GM19452 (cell line): ENCODE results near the gene NKD1.

Experiments
- ATAC-seq: cut with Tn5 transposase; IDR thresholded peaks from one replicate; pipeline ENCODE4 v1.9.1; 2021; ENCODE audit not compliant: unreplicated experiment

NKD1 gene

DNA sequence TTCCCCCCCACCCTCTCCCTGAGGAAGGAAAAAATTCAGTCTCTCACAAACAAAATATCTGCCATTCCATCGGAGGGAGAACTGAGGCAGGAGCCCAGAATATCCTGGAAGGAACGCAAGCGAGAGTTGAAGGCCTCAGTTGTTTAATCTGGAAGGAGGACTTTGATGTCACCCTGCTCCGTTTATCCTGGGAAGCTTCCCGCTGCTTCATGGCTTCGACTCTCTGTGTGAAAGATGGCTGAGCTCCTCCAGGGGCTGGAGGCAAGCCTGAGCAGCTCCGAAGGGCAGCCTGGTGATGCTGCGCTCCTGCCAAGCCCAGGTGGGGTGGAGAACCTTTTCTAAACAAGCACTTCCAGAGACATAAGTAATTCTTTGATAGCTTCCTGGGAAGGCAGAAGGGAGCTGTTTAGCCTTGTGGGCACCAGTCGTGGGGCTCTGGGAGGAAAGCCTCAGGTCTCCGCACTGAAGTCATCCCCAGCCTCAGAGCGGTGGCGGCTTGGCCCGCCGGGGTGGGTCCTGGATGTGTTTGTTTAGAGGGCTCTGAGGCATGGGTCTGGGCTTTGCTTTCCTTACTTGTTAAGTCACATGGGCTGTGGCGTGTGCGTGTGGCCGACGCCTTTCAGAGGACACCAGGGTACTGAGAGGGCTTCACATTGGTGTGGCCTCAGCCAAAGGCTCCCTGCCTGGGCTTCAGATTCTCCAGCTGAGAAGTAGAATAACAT, 7.9 kb downstream of the NKD1 start:
- ATAC-seq, result no peak

DNA sequence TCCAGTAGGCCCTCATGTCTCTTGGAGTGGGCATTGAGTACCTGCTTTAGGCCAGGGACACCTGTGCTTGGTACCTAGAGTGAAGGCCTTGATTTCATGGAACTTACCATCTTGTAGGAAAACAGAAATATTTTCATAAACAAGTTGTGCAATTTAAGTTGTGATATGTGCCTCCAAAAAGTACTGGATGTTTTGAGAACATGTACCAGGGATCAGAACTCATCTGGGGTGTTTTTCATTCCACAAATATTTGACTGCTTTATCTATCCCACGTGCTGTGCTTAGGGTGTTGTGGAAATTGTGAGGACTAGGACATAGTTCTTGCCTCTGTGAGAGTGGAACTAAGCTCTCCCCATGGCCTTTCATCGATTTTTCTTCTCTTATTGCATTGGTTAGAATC, 8.8 kb downstream of the NKD1 start:
- ATAC-seq, result no peak

DNA sequence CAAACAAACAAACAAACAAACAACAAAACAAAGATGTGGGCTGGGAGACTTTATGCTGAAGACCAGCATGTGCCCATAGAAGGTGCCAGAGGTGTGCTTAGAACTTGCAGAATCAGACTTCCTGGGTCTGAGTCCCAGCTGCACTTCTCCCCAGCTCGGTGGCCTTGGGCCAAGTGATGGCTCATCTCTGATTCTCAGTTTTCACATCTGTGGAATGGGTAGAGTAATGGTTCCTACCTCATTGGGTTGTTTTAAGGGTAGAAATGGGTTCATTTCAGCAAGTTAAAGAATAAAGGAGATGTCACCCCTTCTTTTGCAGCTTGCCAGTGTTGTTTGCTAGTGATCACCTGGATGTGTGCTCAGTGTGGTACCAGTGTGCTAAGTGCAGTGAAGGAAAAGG, 10.7 kb downstream of the NKD1 start:
- no peak for ATAC-seq

DNA sequence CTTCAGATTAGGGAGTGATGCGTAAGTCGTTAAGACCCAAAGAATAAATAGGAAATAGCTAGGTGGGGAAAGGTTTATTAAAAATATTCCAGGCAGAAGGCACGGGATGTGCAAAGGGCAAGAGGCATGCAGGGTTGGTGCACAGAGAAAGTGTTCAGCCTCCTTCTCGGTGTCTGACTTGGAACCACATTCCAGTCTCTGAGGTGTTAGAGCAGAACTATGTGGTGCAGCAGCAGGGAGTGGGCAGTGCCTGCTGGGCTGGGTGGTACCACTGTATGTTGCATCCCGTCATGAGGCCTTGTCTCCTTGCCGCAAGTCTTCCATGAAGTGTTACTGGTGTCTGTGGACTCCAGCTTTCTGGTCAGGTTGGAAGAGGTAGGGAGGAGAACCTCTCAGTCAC, 11.1 kb downstream of the NKD1 start:
- ATAC-seq, result no peak

DNA sequence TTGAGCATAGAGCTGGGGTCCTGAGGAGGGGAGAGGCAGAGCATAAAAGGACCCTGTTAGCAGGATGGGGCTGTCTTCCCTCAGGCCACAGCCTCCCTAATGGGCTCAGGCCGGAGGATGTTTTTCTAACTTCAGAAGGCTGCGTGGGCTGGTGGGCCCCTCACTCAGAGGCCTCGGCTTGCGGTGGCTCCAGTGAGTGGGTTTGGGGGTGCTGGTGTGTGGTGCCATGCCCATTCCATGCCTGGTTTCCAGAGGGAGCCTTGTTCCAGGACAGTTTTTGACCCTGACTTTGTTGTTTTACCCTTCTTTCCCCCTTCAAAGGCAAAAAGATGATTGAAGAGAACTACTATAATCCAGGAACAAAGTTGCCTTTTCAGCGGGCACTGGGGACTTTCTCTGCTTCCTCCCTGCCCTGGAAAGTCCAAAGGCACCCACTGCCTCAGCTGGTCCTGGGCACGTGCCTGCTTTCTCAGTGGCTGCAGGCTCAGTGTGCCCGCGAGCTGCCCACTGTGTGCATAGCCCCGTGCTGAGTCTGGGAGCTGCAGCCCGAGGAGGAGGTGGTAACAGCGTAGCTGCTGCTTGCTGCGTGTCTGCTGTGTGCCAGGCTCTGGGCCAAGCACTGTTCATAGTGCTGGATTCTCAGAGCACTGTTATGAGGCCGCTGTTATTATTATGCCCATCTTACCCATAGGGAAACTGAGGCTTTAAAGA, 11.8 kb downstream of the NKD1 start:
- ATAC-seq, result no peak

DNA sequence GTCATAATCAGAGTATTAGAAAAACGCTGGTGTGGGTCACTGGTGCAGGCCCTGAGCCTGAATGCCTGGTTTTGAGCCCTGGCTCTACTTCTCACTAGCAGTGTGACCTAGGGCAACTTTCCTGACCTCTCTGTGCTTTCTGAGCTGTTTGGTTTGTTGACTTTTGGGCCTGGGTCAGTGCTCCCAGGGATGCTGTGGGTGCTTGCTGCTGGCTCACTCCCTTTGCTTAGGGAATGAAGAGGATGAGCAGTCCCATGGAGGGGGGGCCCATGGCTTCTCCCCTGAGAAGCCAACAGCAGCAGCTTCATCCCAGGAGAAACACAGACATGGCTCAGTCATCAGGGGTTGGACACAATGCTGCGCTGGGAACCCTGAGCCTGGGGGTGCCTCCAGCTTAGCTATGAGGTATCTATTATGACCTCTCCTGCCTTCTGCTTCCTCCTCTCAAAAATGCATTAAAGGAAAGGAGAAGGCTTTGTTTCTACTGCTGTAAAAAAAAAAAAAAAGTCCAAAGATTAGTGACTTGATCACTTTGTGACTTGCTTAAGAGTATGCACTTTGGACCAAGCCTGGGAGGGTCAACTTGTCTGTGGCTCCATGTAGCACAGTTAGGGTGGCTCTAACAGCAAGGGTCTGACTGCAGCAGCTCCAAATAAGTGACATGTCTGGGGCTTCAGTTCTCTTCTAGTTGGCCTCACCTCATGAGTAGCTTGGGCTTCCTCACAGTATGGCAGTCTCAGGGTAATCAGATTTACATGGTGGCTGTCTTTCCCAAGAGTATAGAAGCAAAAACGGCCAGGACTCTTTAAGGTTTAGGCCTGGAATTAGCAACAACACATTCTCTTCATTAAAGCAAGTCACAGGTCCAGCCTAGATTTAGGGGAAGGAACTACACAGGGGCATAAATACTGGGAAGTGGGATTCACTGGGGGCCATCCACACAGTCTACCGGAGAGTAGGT, 13.0 kb downstream of the NKD1 start:
- no peak for ATAC-seq

DNA sequence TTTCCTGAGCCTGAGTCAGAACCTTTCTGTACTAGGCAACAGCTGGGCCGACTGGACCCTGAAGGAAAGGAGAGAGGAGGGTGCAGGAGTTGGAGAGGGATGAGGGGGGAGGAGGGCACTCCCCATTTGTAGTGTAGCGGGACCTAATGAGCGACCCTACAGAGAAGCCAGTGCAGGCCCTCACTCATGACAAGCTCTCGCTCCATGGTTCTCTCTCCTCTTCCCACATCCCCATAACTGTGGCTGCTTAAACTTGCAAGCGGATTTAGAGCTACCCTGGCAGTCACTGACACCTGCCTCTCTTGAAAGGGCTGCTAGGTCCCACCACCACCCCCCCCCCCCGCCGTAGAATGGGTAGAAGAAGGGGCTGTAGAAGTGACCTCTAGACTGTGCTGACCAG, 14.5 kb downstream of the NKD1 start:
- no peak for ATAC-seq

DNA sequence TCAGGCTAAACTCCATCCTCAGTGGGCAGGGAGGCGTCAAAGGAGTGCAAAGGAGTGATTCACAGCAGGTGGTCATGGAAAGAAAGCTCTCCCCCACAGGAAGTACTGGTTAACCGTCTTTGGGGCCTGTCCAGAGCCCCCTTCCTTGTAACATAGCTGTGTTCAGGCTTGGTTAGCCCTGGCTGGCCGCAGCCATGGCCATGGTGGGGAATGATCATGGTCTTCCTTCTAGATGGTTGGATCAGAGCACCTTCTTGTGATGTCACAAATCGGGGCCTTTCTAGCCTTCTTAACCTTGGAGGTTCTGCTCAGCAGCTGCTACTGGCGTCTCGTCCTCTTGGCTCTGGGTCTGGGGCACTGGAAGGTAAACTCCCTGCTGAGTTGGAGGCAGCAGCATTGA, 15.8 kb downstream of the NKD1 start:
- no peak for ATAC-seq

DNA sequence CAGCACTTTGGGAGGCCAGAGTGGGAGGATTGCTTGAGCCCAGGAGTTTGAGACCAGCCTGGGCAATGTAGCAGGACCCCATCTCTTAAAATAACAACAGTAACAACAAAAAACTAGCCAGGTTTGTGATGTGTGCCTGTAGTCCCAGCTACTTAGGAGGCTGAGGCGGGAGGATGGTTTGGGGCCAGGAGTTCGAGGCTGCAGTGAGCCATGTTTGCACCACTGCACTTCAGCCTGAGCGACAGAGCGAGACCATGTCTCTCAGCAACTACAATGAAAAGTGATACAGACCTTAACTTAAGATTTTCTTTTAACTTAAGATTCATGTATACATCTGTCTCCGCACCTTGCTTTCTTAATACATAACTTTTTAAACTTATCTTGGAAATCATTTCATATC, 17.2 kb downstream of the NKD1 start:
- no peak for ATAC-seq

DNA sequence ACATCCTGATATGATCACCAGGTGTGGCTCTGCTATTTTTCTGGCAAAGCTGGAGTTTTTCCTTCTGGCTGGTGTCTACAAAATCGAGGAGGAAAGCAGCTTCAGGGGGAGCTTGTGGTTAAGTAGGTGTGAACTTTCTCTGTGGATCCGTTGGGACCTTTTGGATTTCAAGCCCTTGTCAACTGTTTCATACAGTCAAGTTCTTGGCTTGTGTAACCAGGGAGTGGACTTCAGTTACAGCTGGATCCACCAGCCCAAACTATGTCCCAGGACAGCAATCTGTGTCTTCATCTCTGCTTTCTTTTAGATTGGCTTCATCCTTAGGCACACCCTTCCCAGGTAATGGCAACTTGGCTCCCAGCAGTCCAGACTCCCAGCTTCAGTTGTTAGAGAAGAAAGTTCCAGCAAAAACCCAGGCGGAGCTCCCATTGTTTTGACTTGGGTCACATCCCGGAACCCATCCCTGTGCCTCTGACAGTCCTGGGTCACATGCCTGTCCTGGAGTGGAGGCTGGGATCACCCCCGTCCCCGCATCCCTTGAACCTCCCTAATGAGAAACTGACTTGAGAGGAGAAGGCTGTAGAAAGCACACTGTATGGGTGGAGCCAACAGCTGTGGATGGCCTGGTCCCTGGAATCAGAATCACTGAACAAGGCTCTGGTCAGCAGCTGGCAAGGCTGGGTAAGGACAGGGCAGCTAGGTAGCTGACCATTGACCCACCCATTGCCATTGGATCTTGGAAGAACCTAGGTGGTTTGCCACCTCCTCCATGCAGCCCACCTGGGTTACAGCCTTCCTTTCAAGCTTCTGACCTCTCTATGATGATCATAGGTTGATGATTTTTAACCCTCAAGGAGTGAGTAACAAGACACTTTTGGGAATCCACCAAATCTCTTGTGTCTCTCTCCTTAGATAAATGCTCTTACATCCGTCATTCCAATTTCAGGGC, 18.1 kb downstream of the NKD1 start:
- ATAC-seq, result no peak

DNA sequence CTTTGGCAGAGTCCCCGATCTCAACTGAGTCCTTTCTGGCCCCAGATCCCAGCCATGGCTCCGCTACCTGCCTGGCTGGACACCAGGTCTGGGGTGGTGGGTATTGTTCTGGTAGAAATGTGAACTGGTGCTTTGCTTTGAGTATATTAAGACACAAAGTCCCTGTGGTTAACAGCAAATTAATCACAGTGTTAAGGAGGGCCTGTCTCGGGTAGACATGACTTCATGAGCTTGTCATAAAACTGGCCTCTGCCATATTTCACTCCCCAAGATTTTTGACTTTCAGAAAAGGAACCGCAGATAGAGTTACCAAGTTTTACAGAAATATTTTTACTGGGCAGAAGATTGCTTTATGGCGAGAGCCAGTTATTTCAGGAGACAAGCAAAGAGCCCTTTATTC, 19.5 kb downstream of the NKD1 start:
- no peak for ATAC-seq

DNA sequence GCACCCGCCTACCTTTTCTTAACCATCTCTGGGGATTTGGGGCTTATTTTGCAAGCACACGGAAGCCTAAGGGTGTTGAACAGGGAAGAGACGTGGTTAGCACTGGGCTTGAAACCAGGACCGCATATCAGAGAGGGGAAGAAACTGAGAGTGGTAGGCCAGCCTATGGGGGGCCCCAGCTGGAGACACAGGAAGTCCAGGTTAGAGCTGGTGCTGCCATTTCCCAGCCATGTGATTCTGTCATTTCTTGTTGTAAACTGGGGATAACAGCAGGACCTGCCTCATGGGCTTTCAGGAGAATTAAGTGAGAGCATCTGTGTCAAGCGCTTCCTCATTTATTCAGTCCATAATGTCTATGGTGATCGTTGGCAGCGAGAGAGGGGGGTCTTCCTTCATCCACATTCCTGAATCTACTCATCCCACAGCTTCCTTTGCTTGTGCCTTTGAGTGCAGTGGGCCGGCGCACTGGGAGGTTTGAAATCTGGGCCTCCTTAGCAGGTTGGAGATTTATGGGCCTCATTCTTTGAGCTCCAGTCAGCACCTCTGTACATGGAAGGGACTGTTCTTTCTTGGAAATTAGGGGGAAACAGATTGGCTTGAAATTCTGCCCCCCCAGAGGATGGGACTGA, 20.1 kb downstream of the NKD1 start:
- no peak for ATAC-seq

DNA sequence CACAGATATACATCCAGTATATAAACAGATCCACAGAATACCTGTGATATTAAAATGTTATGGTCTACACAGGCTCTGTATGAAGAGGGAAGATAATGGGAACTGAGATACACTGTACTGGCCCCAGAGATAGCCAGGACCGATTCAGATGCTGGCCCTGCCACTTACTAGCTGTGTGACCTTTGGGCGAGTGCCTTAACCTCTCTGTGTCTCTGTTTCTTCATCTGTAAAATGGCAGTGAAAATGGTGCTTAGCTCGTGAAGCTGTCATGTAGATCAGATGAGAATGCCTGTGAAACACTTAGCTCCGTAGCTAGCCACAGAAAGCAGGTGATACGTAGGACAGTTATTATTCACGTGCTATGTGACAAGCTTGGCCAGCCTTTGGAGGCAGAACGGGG, 22.2 kb downstream of the NKD1 start:
- no peak for ATAC-seq

DNA sequence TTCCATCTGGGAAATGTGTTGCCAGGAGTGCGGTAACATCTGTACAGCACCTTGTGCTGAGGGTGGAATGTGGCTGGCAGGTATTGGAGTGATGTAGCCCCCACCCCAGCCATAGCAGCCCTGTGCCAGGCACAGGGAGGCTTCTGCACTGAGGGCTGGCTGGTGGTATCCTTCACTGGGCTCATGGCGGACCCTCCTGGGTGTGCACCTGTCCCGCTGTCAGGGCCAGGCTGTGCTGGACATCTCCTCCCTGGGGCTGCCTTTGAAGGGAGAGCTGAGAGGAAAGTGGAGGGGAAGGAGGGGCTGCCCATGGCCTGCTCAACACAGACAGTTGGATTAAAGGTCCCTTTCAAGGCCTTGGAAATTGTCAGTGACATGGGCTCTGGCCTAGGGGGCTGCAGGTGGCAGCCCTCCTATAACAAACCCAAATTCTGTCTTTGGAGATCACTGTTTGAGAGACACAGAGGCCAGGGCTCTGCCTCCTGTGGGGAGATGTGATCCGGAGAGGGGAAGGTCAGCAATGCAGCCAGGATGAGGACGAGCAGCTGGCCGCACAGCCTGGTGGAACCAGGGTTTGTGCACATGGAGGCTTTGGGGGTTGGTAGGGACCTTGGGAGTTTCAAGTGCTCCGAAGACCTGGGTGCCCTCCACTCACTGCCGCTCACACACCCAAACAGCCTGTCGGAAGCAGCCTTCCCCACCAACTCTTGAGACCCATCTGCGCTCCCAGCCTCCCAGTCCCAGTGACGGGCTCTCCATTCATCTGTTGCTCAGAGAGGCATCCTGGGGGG, 22.8 kb downstream of the NKD1 start:
- ATAC-seq, result no peak

DNA sequence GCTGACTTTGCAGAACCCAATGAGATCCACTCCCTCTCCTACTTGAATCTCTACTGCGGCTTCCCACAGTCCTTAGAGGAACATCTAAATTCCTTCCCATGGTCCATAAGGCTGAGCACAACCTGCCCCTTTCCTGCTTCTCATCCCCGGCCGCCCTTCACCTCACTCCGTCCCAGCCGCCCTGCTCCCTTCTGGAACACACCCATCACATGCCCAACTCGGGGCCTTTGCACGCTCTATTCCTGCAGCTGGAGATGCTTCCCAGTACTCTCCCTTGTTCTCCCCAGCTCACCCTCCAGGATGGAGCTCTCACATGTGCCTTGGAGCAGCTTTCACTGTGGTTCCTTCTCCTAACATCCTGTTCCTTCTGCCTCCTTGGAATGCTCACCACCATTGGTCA, 23.6 kb downstream of the NKD1 start:
- no peak for ATAC-seq

DNA sequence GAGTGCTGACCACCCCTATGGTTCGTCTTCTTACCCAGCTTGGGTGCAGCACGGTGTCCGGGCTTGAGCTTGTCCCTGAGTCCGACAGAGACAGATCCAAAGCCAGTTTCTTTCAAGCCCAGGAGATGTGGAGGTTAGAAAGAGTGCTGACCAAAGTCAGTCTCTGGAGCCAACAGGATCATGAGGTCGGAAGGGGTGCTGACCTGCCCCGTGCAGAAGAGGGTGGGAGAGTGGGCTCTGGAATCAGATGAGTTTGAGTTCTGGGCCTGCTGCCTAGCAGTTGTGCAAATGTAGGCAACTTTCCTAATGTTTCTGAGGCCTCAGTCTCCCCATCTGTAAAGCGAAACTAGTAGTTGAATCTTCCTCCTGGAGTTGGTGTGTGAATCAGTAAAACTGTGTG, 24.5 kb downstream of the NKD1 start:
- ATAC-seq, result no peak

DNA sequence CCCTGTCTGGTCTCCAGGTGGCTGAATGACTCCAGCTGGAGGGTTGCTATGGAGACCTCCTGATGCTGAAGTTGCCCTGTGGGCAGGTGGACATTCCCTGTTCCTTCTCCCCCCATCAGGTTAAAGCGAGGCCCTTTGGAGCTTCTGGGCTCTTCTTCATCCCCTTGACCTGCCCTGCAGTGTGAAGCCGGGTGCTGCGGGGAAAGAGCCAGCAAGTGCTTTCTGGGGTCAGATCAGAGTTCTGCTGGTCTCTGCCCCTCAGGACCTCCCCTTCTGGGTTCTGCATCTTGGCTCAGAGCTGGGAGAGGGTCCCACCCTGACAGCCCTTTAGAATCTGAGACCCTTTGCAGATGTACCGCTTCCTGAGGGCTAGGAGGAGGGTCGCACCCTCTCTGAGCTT, 25.1 kb downstream of the NKD1 start:
- ATAC-seq, result no peak

DNA sequence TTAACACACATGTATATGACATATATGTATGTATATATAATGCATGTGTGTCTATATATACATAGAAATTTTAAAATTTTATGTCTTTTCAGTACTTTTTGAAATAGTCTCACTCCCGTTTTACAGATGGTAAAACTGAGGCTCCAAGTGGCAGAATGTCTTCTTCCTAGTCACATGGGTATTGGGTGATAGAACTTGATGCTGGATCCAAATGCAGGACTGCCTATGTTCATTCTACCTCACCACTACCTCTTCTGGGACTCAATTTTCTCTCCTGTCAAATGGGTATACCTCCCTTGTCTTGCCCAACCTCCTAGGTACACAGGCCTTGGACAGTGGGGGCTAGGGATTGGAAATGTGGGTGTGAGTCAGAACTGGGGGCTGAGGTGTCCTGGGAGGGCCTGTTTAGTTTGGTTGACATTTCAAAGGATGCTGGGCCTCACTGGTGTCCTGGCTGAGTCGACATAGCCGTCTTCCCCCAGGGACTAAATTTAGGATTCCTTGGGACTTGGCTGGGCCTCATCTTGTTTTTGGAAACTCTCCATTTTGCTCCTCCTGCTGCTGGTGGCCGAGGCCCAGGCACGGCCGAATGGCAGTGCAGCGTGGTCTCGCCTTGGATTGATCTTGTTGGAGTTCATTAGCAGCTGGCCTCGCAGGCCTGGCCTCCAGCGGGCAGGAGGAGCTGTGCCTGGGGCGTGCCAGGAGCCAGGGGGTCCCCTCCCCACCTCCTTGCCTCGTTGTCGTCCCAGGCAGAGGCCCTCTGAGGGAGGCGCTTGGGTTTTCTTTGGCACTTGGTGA, 25.9 kb downstream of the NKD1 start:
- no peak for ATAC-seq

DNA sequence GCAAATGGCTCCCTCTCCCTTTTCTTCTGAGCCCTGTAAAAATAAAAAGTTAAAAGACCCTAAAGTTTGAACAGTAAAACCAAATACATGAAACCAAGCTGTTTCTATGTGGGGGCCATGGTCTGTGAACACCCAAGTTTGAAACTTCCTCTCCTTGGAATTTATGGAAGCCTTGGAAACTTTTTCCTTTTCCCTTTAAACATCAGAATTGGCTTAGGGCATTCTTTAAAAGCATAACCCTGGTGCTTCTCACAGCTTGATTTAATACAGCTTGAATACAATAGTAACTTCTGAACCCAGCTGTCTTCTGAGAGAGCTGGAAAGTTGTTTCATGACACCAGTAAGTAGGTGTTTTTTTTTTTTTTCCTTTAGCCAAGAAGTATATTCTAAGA, 26.5 kb downstream of the NKD1 start:
- no peak for ATAC-seq
